KG1 (cell line): Measurements from ENCODE around the gene GIPC3.
"Not testable (repeated sequence)": the region's sequence is repeated elsewhere in the genome, so short reads cannot be mapped to it uniquely, and the experiment has no call there.

Experiments used
- DNase-seq: peaks from one replicate; lab custom pipeline; 2025; lab: John Stamatoyannopoulos, UW

The GIPC3 gene

DNA sequence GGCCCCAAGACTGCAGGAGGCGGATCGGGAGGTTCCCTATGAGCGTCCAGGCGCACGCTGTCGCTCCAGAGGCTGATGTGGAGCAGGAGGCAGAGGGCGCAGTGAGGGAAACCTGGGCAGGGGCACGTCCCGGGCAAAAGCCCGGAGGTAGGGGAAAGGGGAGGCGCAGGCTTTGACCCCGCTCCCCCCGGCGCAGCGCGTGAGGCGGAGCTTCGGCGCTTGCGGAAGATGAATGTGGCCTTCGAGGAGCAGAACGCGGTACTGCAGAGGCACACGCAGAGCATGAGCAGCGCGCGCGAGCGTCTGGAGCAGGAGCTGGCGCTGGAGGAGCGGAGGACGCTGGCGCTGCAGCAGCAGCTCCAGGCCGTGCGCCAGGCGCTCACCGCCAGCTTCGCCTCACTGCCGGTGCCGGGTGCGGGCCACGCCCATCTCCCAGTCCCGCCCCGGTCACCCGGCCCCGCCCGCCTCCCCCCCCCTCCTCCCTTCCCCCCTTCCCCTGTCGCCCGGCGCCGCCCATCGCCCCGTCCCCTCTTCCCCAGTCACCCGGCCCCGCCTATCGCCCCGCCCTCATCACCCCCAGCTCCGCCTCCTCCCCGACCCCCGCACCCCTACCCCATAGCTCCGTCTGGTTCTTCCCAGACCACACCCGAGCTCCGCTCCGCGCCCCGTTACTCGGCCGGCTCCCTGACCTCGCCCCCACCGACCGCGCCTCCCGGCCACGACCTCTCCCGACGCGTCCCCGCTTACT, 8.4 kb upstream of the GIPC3 start:
- DNase-seq, result no peak

- DNase-seq, result no peak
These were observed 7.4 kb upstream of the GIPC3 start for GRCh38 chr19:3577723-3578344.

DNA sequence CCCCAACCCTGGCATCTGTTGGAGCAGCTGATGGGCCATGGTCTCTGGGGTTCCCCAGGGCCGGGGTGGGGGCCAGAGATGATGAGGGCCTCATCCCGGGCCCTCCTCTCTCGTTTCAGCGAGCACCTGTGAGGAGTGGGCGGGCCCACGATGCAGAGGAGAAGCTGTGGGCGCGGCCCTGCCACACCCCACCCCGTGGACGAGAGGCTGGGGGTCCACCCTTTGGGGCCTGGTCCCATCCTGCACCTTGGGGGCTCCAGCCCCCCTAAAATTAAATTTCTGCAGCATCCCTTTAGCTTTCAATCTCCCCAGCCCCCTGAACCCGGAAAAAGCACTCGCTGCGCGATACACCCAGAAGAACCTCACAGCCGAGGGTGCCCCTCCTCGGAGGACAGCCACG, 6.9 kb upstream of the GIPC3 start:
- no peak for DNase-seq

DNA sequence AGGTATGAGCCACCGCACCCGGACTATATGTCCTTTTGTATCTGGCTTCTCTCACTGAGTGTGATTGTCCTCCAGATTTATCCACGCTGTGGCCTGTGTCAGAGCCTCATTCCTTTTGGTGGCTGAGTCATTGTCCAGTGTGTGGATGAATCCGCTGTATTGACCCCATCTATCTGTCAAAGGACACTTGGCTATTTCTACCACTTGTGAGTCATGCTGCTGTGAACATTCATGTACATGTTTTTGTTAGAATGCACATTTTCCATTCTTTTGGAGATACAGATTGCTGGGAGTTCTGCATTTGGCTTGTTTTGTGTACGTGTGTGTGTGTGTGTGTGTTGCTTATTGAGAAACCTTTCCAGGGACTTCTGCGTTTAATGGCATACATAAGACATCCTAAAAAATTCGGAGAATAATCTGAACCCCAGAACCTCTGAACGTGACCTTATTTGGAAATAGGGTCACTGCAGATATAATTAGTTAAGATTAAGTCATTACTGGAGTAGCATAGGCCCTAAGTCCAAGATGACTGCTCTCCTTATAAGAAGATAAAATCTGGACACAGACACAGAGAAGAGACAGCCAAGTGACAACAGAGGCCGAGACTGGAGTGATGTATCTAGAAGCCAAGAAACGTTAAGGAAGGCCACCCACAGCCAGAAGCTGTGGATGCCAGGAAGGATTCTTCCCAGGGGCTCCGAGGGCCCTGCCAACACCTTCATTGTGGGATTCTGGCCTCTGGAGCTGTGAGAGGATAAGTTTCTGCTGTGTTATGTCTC, 4.9 kb upstream of the GIPC3 start:
- DNase-seq, result no peak

DNA sequence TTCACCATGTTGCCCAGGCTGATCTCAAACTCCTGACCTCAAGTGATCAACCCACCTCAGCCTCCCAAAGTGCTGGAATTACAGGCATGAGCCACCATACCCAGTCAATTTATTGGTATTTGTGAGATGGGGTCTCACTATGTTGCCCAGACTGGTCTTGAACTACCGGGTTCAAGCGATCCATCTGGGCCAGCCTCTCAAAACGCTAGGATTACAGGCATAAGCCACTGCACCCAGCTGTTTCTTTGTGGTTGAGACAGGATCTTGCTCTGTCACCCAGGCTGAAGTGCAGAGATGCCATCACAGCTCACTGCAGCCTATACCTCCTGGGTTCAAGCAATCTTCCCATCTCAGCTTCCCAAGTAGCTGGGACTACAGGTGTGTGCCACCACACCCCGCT, 3.5 kb upstream of the GIPC3 start:
- DNase-seq, result not testable (repeated sequence)

- not testable (repeated sequence) for DNase-seq
These were observed 1.1 kb upstream of the GIPC3 start for GRCh38 chr19:3584036-3584802.

GRCh38 chr19:3586127-3586626, 899 bp downstream of the GIPC3 start:
- DNase-seq, result peak; percentile 32

- no peak for DNase-seq
These were observed 1.5 kb downstream of the GIPC3 start for GRCh38 chr19:3586707-3587346.

- DNase-seq, result no peak
These were observed 4.2 kb downstream of the GIPC3 start for GRCh38 chr19:3589439-3589838.

DNA sequence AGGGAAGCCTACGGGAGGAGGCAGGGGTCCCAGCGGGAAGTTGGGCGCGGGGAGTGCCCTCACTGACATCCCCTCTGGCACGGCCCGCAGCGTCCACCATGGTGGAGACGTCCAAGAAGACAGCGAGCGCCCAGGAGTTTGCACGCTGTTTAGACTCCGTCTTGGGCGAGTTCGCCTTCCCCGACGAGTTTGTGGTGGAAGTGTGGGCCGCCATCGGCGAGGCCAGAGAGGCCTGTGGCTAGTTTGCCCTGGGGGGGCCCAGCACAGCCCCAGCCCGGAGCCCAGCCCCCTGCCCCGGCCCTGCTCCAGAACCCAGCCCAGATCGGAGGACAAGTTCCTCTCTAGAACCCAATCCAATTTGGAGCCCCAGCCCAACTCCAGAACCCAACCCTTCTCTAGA, 4.7 kb downstream of the GIPC3 start:
- DNase-seq, result no peak

- no peak for DNase-seq
These were observed 5.8 kb downstream of the GIPC3 start for GRCh38 chr19:3590991-3591659.

DNA sequence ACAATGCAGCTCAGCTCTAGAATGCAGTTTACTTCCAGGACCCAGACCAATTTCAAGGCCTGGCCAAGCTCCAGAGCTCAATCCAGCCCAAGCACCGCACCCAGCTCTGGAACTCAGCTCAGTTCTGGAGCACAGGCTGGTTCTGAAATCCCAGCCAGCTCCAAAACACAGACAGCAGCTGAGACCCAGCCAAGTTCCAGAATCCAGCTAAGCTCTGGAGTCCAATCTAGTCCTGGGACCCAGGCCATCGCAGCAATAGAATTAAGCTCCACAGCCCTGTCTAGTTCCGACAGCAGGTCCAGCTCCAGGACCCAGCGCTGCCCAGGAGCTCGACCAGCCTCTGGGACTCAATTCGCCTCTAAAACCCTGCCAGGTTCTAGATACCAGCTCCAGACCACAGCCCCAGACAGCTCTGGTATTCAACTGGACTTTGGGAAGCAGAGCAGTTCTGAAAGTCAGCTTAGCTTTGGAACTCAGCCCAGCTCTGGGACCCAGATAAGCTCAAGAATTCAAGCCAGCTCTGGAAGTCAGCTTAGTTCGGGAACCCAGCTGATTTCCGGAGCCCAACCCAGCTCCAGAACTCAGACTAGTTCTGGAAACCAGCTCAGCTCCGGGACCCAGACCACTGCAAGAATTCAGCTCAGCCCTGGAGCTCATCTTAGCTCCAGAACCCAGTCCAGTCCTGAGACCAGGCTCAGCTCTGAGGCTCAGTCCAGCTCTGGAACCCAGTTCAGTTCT, 6.8 kb downstream of the GIPC3 start:
- DNase-seq, result no peak

DNA sequence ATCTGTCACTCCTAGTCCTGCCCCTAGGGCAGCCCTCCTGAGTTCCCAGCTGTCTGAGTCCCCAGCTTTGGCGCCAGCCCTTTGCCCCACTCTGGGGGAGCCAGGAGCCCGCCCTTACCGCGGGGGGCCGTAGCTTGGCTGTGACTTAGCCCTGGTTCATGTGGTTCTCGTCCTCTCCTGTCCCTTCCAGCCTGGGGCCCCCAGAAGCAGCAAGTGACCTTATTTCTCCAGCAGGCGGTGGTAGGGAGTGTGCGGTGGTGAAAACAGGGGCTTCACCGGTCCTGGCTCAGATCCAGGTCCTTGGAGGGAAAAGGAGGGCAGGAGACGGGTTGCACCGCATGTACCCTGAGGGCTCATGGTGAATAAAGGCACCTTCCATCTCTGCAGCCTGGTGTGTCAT, 7.9 kb downstream of the GIPC3 start:
- DNase-seq, result no peak

DNA sequence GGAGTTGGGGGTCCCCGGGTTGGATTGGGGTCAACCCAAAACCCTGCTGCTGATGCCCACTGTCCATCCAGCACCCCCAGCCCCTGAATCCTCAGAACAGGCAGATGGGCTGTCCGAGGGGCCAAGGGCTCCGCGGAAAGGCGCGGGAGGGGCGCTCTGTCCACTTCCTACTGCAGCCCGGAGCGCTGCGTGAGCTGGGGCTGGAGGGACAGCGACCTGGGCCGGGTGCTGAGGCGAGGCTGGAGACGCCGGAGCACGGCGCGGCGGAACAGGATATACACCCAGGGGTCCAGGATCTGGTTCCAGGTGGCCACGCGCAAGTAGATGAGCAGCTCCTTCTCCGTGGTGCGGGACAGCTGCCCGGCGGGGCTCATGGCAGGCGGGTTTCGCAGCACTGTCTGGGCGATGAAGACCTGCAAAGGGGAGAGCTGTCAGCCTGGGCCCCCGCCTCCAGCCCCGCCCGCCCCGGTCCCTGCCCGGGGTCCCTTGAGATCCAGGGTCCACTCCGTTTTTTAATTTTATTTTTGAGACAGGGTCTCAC, 10.3 kb downstream of the GIPC3 start:
- no peak for DNase-seq

DNA sequence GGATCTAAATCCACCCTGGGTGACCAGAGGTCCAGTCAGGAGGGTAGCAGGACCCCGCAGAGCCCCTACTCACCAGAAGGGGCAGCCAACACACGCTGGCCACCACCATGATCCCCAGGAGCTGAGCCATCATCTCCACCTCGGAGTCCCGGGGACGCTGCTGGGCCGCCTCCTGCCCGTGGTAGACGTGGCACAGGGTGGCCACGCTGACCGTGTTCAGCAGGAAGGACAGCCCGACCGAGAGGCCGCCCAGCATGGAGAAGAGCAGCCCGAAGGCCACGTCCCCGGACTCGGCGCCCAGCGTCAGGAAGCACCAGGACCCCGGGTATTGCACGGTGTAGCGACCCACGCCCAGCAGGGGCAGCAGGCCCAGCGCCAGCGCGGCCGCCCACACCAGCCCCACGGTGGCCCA, 14.5 kb downstream of the GIPC3 start:
- no peak for DNase-seq

GRCh38 chr19:3601021-3601420, 15.7 kb downstream of the GIPC3 start:
- DNase-seq, result no peak

DNA sequence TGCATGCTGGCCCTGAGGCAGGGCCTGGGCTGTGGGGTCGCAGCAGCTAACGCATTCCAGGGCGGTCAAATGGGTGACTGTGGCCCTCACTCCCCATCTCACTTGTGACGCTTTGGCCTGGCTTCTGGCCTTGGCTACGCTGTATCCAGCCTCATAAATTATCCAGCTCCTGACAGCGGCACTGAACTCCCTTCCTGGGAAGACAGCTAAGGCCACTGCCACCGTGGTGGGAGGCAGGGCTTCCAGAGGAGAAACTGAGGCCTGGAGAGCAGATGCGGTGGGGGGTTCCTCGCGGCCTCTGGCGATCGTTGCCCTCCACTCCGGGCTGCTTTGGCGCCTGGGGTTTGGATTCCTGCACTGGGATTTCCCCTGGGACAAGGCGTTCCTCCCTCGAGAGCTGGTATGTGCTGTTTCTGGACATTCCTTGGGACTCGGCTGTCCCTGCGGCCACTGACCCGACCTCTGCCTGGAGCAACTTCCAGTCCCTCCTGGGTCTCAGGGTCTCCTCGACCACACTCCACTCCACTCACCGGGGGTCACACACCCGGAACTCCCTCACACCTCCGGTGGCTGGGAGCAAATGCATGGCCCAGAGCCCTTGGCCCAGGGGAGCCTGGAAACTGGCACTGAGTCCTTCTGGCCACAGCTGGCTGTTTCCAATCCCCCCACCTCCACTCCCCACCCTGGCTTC, 18.0 kb downstream of the GIPC3 start:
- DNase-seq, result no peak

DNA sequence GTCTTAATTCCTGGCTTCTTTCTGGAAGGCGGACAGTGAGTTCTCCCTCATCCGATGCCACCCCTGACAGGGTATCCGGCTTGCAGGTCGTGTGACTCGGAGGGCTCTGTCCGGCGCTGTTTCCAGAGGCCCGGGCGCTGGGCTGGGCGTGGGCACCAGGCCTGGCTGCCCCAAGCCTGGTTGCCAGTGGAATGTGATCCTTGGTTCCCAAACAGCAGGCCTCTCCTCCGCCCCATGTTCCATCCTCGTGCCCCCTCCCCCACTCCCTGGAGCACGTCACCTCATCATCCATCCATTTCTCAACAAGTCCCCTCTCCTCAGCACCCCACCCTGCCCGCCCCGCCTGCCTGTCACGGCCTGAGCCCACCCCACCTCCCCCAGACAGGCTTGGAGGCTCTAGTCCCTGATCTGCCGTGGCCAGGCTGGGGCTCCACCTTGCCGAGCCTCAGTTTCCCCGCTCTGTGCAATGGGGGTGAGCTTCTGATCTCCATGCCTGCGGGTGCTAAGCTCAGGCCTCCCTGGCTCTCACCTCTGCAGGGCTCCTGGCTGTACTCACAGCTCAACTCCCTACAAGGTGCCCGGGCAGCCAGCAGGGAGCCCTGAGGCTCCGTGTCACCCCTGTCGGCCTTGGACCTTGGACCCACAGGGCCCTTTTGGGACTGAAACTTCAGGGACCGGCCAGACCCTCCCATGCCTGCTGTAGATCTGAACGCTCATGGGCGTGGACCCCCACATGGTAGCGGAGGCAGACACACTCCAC, 19.1 kb downstream of the GIPC3 start:
- no peak for DNase-seq

GRCh38 chr19:3604987-3605343, 19.7 kb downstream of the GIPC3 start:
- DNase-seq, result peak; percentile 42
